Measurements from ENCODE around the gene BANP.
A peak's percentile ranks its signal among the peaks of the same experiment; 100 is the strongest.

BANP gene

DNA sequence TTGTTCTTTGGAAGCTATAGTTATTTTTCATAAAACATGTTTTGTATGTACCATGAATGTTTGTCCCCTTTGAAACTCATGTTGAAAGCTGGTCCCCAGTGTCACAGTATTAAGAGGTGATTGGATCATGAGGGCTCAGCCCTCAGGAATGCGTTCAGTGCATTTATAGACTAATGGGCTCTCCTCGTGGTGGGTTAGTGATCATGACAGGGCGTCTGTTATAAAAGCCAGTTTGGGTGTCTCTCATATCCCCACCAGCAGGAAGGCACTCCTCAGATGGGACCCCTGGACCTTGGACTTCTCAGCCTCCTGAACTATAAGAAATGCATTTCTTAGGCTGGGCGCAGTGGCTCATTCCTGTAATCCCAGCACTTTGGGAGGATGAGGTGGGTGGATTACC, 10.4 kb downstream of the BANP start:
- TF ChIP-seq CTCF (conservative IDR thresholded peaks at IDR 0.05) = no peak
- TF ChIP-seq ZFX (IDR thresholded peaks at IDR 0.05) = no peak
- no peak overlapping the region for H3K27ac ChIP-seq

GRCh38 chr16:87963400-87963799, 12.2 kb downstream of the BANP start:
- TF ChIP-seq CTCF (conservative IDR thresholded peaks at IDR 0.05) = no peak
- no peak for TF ChIP-seq ZFX (IDR thresholded peaks at IDR 0.05)
- H3K27ac ChIP-seq = no peak overlapping the region

DNA sequence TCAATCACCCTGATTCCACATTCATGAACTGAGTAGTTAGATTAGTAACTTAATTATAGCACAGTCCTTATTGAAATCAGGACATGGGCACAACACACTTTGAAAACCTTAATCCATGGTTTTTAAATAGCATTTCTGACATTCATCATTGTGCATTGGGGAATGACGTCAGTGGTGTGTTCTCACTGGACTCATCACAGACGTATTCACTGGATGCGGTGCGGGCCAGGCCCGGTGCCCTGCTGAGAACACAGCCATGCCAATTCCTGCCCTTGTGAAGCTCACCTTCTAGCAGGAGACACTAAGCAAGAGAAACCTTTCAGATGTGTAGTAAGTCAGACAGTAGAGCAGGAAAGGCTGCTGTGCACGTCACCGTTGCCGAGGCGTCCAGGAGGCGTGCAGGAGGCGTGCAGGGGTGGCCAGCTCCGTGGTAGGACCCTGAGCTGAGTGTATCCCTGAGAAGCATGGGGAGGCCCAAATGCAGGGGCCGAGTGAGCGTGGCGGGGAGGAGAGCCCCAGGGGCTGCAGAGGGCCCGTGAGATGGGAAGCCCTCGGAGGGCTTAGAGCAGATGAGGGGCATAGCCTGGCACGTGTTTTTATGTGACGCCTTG, 12.9 kb downstream of the BANP start:
- no peak overlapping the region for H3K27ac ChIP-seq
- TF ChIP-seq CTCF (conservative IDR thresholded peaks at IDR 0.05) (no peak), ZFX (IDR thresholded peaks at IDR 0.05) (no peak)

GRCh38 chr16:87965417-87965816, 14.2 kb downstream of the BANP start:
- TF ChIP-seq ZFX (IDR thresholded peaks at IDR 0.05) (no peak), CTCF (conservative IDR thresholded peaks at IDR 0.05) (no peak)
- no peak overlapping the region; the same call in 1 of the 2 replicates for H3K27ac ChIP-seq

DNA sequence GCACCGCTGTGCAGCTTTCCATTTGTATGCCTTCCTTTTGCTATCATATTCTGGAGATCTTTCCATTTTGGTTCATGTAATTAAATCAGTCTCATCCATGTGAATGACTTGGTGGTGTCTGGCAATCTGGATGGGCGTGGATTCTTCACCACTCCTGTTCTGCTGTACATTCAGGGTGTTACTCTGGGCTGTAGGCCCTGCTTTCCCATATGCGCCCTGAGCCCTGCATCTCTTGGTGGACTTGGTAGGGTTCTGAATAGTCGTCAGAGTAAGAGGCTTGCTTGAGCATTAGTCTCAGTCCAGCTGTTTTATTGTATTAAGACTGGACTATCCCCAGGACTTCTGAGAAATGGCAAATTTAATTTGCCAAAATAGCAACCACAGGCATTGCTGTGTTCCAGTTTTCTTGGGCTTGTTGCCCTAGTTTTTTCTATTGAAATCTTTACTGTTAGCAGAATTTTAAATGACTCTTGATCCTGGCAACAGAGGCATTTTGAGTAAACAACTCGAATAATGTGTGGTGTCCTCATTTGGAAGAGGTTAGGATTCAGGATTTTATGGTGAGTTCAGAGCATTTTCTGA, 14.9 kb downstream of the BANP start:
- peak overlapping the region; percentile 26 for H3K27ac ChIP-seq
- TF ChIP-seq CTCF (conservative IDR thresholded peaks at IDR 0.05) (no peak), ZFX (IDR thresholded peaks at IDR 0.05) (no peak)

- no peak for TF ChIP-seq CTCF (conservative IDR thresholded peaks at IDR 0.05)
- TF ChIP-seq ZFX (IDR thresholded peaks at IDR 0.05) = no peak
- H3K27ac ChIP-seq = peak overlapping the region; percentile 26
Measured at GRCh38 chr16:87966685-87967185, 15.5 kb downstream of the BANP start.

- H3K27ac ChIP-seq = no peak overlapping the region
Measured at GRCh38 chr16:87968541-87968940, 17.3 kb downstream of the BANP start.

DNA sequence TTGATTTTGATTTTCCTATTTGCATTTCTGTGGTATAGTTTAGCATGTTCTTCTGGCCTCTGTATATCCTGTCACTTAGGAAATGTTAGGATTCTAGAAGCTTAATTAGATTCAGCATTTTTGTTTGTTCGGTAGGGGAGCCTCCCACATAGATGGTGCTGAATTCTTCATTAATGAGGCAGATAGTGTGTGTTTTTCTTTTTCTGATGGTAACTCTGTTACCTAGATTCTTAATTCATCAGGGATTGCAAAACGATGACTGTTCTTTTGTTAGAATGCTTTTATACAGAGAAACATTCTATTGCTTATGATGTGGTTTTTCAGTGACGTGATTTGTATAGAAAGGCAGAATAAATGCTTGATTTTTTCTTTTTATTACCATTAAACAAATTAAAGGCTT, 19.0 kb downstream of the BANP start:
- no peak overlapping the region for H3K27ac ChIP-seq
- no peak for TF ChIP-seq ZFX (IDR thresholded peaks at IDR 0.05)
- TF ChIP-seq CTCF (conservative IDR thresholded peaks at IDR 0.05) = no peak

More at GRCh38 chr16:87968541-87968940, 17.3 kb downstream of the BANP start:
- TF ChIP-seq ZFX (IDR thresholded peaks at IDR 0.05) = no peak

Measured in C4-2B (cell line).